LHCN-M2 (cell line): Measurements from ENCODE around the gene CACNA2D4. TPM values are rescaled to one million over a fixed set of nuclear protein-coding genes. Genes with fewer than 3 reads are reported as not detected.

Source experiments
- DNase-seq: peaks from one replicate; pipeline ENCODE4 v3.0.0-alpha.2; 2012; ENCODE audit warnings: low read depth
- total RNA-seq: library from RNA; depleted of rRNA; stranded (reverse); fragments of >200 nt; gene quantifications from 2 replicates; pipeline ENCODE4 v1.2.3, GENCODE V29; 2014

Gene CACNA2D4
- total RNA-seq, 1 experiment from 2014 or later = not detected

DNA sequence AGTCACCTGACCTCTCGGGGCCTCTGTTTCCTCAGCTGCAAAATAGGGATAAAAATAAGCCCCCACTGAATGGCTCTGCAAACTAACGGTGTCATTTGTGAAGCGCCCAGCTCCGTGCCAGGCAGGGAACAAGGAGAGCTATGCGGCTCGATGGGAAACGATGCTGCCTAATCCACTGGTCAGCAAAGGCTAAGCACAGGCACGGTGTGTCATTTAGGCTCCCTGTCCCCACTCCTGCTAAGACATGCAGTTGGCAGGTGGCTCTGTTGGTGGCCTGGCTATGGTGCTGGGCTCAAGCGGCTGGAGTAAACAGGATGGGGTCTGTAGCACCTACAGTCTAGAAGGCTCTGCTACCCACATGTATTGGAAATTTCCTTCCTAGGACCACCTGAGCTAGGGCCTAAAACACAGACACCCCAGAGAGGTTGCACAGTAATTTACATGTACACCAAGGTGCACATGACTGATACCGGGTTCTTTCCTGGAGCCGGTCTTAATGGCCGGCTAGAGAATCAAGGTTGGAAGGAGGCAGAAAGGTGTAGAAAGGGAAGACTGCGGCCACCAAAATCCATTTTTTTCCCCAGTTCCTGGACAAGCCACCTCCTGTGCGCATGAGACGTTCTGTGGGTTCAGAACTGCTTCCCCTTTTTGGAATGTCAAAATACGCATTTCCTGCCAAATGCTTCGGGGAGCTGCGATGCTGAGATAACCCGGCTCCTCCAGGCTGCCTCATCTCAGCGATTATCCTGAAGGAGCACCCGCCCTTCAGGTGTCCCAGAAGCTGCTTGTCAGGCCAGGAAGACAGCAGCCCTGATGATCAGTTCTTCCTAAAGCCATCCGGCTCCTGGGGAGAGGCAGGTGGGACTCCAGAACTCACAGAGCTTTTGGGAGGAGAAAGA, 1.0 kb downstream of the CACNA2D4 start:
- no peak for DNase-seq

DNA sequence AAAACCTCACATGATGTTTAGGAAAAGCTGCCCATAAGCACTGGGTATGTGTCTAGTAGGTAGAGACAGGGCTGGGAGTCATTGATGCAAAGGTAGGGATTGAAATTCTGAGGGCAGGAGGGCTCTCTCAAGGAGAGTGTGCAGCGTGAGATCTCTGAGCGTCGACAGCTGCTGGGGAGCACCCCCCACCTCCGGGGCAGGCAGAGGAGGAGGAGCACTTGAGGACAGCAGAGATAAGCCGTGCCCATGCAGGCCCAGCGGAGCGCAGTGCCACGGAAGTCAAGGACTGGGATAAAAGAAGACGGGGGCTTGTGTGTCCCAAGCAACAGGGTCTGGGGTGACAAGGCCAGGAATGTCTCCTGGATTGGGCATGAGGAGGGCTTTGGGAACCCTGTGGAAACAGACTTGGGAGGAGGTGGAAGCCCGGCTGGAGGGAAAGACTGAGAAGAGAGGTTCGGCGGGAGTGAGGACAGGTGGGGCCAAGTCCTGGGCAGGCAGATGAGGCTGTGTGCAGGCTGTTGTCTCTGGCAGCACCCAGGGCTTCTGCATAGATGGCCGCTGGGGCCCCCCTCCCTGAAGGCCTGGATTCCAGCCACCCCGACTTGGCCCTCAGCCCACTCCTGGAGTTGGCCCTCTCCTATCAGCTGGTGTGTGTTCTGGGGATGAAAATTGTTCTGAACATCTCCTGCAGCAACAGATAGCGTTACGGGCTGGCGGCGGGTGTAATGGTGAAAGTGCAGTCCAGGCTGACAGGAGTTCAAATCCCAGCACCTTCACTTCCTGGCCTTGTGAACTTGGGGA, 1.9 kb downstream of the CACNA2D4 start:
- no peak for DNase-seq

DNA sequence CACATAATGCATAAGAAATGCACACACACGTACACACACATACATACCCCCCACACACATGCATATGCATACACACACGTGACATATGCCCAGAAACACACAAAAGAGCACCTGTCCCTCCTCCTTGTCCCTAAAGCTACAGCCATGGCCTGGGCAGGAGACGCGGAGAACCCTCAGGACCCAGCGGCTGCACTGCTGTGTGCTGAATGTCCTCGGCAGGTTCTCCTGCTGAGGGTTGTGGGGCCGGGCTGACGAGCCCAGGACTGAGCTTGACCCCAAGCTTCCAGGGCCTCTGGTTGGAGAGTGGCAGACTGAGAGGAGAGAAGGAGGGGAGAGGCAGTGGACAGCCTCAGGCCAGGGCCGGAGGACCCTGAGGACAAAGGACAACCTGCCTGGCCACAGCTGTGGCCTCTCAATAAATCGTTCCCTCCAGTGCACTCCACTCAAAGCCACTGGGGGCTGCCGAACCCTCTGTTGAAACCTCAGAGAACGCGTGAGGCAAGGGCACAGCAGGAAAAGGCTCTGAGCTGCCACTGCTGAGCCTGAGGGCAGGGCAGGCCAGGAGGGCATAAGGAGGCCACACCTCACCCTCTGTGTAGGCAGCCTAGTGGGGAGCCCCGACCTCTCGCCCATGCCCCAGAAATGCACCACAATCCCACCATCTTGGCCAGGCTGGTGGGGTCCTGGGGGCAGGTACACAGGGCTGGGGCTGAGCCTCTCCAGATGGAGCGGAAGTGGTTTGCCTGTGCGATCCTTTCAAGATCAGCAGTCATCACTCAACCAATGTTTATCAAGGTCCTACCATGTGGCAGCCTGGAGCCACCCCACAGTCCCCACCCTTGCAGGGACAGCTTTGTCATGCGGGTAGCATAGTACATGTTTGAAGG, 3.1 kb downstream of the CACNA2D4 start:
- no peak for DNase-seq

DNA sequence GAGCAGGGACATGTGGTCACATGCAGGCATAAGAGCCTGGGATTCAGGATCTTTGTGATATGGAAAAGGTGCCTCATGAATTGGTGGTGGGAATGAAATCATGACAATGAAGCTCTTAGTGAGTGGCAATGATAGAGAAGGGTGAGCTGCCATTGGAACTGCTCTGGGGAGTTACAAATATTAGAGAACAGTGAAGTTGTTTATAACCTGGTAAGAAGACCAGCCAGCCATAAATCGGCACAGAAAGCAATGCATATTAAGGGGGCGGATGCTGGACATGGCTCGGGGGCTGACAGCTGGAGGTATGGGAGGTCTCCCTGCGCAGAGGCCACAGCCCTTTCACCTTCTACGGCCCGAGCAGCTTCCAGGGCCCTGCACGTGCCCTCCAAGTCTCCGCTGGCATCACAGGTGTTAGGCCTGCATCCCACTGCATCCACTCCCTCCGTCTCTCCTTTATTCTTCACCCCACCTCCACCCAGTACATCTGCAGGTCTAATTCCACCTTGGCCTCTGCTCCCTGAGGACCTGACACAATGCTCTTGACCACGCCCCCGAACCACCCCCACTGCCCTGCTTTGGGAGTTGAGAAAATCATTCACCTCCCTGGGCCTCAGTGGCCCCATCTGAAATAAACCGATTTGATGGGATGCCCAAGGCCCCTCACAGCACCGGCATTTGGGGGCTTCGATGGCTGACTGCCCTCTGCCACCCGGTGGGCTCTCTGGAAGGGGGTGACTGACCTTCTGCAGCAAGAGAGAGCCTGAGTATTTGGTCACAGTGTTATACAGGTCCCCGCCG, 4.1 kb downstream of the CACNA2D4 start:
- no peak for DNase-seq

- no peak for DNase-seq
Measured at GRCh38 chr12:1913377-1914113, 4.9 kb downstream of the CACNA2D4 start.

GRCh38 chr12:1912580-1913376, 5.7 kb downstream of the CACNA2D4 start:
- peak; percentile 59 for DNase-seq

DNA sequence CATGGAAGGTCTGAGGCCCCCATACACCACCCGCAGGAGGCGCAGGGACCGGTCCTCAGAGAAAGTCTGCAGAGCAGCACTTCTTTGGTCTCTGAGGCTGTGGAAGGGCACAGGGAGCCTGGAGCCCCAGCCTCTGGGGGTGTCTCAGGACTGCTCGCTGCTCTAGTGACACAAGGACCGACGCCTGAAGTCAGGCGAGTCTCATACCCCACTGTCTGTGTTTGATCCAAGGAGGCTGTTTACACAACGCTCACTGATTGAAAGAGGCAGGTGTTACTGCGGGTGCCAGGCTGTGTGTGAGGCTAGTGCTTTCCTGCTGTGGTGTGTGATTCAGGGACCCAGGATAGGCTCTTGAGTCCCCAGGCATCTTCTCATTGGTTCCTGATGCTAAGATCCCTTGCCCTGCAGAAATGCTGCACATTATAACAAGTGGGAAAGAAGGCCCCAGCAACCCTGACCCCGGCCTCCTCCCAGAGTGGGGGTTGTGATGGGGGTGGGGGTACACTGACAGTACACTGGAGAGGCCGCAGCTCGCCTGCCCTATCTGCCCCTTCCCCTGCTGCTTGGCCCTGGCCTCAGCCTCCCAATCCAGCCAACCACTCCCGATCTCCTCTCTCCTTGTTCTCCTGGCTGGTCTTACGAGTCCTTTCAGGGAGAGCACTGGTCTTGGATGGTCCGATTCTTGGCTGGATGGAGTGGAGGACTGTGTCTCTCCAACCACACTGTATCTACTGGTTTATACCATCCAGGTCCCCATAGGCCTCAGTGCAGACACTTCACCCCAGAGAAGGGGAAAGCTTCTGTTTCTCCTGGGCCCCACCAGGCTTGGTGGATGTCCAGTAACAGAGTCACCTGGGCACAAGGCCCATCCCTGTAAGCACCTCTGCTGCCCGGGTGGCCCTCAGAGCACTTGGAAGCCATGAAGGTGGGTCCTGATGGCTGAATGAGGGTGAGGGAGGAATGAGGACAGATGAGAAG, 6.6 kb downstream of the CACNA2D4 start:
- peak; percentile 97 for DNase-seq

DNA sequence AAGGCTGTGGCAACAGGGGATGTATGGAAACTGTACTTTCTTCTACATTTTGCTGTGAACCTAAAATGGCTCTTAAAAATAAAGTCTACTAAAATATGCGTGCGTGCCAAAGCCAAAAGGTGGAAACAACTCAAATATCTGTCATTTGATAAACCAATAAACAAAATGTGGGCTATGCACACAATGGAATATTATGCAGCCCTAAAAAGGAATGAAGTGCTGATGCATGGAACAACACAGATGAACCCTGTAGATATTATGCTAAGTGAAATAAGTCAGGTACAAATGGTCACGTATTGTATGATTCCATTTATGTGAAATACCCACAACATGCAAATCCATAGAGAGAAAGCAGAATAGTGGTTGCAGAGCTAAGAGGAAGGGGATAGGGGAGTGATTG, 8.0 kb downstream of the CACNA2D4 start:
- no peak for DNase-seq

DNA sequence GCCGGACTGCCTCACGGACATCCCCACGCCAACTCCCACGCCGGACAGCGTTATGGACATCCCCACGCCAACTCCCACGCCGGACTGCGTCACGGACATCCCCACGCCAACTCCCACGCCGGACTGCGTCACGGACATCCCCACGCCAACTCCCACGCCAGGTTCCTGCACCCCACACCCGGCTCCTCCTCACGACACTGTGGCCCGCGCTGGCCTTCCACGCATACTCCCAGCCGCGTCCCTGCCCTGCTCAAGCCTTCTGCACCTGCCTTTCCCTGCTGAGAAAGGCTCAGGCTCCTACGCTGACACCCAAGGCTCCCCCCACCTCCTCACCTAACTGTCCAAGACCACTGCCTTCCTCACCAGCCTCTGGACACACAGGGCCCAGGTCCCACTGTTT, 9.7 kb downstream of the CACNA2D4 start:
- DNase-seq = no peak

GRCh38 chr12:1907652-1908611, 10.5 kb downstream of the CACNA2D4 start:
- DNase-seq = no peak

GRCh38 chr12:1906579-1906978, 11.9 kb downstream of the CACNA2D4 start:
- DNase-seq = no peak

DNA sequence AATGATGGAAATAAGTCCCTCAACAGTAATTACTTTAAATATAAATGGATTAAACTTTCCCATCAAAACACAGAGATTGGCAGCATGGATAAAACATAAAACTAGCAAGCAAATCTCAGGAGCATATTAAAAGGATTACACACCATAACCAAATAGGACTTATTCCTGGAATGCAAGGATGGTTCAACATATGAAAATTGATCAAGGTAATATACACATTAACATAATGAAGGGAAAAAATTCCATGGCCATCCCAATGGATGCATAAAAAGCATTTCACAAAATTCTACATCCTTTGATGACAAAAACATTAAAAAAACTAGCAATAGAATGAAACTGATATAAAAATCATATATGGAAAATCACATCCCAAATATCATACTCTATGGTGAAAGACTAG, 13.6 kb downstream of the CACNA2D4 start:
- no peak for DNase-seq

DNA sequence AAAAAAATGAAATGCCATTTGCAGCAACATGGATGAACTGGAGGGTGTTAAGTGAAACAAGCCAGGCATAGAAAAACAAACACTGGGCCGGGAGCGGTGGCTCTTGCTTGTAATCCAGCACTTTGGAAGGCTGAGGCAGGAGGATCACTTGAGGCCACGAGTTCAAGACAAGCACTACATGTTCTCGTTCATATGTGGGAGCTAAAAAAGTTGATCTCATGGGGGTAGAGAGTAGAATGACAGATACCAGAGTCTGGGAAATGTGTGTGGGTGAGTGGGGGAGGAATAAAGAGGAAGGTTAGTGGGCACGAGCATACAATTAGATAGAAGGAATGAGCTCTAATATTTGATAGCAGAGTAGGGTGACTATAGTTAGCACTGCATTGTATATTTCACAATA, 21.5 kb downstream of the CACNA2D4 start:
- no peak for DNase-seq

GRCh38 chr12:1890810-1891209, 27.6 kb downstream of the CACNA2D4 start:
- DNase-seq = no peak

DNA sequence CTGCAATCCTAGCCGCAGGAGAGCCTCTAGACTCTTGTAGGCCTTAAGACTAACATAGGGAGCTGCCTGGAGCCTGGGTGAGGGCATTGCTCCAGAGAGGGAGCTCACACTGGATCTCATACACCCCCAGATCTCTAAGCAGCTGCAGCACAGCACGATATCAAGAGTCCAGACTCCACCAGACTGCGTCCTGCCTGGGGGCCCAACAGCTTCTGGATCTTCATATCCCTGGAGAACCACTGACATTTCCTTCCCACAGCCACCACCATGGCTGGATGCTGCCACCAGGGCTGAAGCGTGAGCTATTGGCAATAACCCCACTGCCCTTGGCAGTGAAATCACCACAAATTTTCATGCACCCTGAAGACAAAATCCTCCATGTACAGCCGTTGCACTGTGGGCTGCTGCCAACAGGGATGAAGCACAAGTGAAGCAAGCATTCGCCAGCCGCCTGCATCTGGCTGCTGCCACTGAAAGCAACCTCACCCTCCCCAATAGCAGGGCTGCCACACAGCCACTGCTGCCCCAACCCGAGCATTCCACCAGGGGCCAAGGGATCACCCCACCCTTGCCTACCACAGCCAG, 28.2 kb downstream of the CACNA2D4 start:
- no peak for DNase-seq

DNA sequence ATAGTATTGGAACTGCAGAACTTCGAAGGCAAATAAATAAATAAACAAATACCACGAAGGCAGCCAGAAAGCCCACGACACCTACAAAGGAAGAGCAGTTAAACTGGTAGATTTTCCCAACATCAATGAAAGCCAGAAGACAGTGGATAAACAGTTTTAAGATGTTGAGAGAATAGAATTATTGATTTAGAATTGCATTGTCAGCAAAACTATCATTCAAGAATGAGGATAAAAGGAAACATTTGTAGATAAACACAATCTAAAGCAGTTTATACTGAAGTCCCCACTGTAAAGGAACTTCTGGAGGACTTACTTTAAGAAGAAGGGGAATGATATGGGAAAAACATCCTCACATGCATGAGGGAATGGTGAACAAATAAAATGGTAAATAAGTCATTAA, 29.5 kb downstream of the CACNA2D4 start:
- DNase-seq = no peak
